Gastrocnemius medialis (tissue), 4 donors: ENCODE measurements around the gene SP6. TPM values are rescaled to one million over a fixed set of nuclear protein-coding genes. Genes with fewer than 3 reads are reported as not detected.

Experiments used
- ATAC-seq, 2 donors: fragments of 150-250 bp; one replicate each; pipeline ENCODE4 v1.9.1; 2016
- DNase-seq, 2 donors: peaks; one replicate each; pipeline ENCODE4 v3.0.0-alpha.2; 2019
- H3K27ac ChIP-seq, 4 donors: fragments of 200-600 bp; sonication (generic); 1 replicate in 1 of 4; 2 replicates in 3 of 4; pipeline ENCODE4 v1.5.1; 2016 to 2018; ENCODE audit warnings: mild to moderate bottlenecking in 2 of 4, moderate library complexity in 1 of 4
- H3K27me3 ChIP-seq, 3 donors: fragments of 200-600 bp; sonication (generic) in 2 of 3; 1 replicate in 1 of 3; 2 replicates in 2 of 3; pipeline versions ENCODE4 v1.5.1 to v1.6.0; 2016 to 2019; ENCODE audit warnings: mild to moderate bottlenecking in 1 of 3, moderate library complexity in 1 of 3
- H3K36me3 ChIP-seq, 2 donors: fragments of 200-600 bp; sonication (generic) in 1 of 2; one replicate each; pipeline ENCODE4 v1.5.1; 2017 to 2018
- H3K4me1 ChIP-seq, 2 donors: fragments of 200-600 bp; sonication (generic) in 1 of 2; one replicate each; pipeline ENCODE4 v1.5.1; 2016 to 2017; ENCODE audit warnings: mild to moderate bottlenecking in 2 of 2
- H3K4me3 ChIP-seq, 4 donors: fragments of 200-600 bp; sonication (generic) in 3 of 4; 1 replicate in 1 of 4; 2 replicates in 3 of 4; pipeline ENCODE4 v1.5.1; 2016 to 2019; ENCODE audit warnings: mild to moderate bottlenecking in 2 of 4
- H3K9me3 ChIP-seq, 3 donors: fragments of 200-600 bp; sonication (generic) in 2 of 3; 1 replicate in 1 of 3; 2 replicates in 2 of 3; pipeline ENCODE4 v1.5.1; 2016 to 2019
- POLR2A ChIP-seq, 2 donors: fragments of 450-650 bp; IDR thresholded peaks; one replicate each; pipeline ENCODE4 v1.6.1; 2017; ENCODE audit warnings: antibody characterized with exemption in 2 of 2, mild to moderate bottlenecking in 2 of 2, moderate library complexity in 2 of 2
- in situ Hi-C, 4 donors: fragments of 200-750 bp; cut with MboI; loops; one replicate each; pipeline versions ENCODE4 v1.15.0 to v1.8.0; 2017; ENCODE audit warnings: low sequenced_read_pairs in 4 of 4
- intact Hi-C: fragments of 100-400 bp; cut with DNase I; formaldehyde crosslinking; loops from one replicate; pipeline ENCODE4 v1.15.1; 2023; ENCODE audit warnings: low total_unique reads
- total RNA-seq, 4 donors: library from RNA; depleted of rRNA; stranded (reverse); fragments of >200 nt; gene quantifications; one replicate each; pipeline versions ENCODE4 v1.1.0 to v1.2.3, GENCODE V29; 2016
- TF ChIP-seq, protein P1 (sequence below), 5 experiments: fragments of 450-650 bp in 3 of 5; fragments of 200-600 bp in 2 of 5; sonication (generic) in 2 of 5; IDR thresholded peaks in 4 of 5; conservative IDR thresholded peaks in 1 of 5; 1 replicate in 4 of 5; 2 replicates in 1 of 5; pipeline ENCODE4 v1.5.1; 2016 to 2019; ENCODE audit warnings: antibody characterized with exemption in 5 of 5, mild to moderate bottlenecking in 3 of 5, moderate library complexity in 3 of 5

The SP6 gene
- total RNA-seq, 4 donors from 2014 or later: 0.16 TPM; not detected in 3

- TF ChIP-seq, protein P1, sequence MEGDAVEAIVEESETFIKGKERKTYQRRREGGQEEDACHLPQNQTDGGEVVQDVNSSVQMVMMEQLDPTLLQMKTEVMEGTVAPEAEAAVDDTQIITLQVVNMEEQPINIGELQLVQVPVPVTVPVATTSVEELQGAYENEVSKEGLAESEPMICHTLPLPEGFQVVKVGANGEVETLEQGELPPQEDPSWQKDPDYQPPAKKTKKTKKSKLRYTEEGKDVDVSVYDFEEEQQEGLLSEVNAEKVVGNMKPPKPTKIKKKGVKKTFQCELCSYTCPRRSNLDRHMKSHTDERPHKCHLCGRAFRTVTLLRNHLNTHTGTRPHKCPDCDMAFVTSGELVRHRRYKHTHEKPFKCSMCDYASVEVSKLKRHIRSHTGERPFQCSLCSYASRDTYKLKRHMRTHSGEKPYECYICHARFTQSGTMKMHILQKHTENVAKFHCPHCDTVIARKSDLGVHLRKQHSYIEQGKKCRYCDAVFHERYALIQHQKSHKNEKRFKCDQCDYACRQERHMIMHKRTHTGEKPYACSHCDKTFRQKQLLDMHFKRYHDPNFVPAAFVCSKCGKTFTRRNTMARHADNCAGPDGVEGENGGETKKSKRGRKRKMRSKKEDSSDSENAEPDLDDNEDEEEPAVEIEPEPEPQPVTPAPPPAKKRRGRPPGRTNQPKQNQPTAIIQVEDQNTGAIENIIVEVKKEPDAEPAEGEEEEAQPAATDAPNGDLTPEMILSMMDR (IDR thresholded peaks at IDR 0.05 in 4 of 5, conservative IDR thresholded peaks at IDR 0.05 in 1 of 5): no peak
- no peak for TF ChIP-seq POLR2A (IDR thresholded peaks at IDR 0.05)
- H3K36me3 ChIP-seq: peaks cover 0 to 11% of the 10 kb centered on the region in 2 donors
- no peak for DNase-seq
- ATAC-seq: no peak
- intact Hi-C loops (no loop called here), in situ Hi-C loops (loop anchor here in 1 of 4 donors (25.0 kb wide), 1 partner anchor 300 kb away; no protein-coding TSS in a partner anchor)
- no peak overlapping the region for H3K4me3 ChIP-seq
- peaks cover 10 to 13% of the 10 kb centered on the region in 2 donors for H3K4me1 ChIP-seq
- H3K9me3 ChIP-seq: no peaks in the 10 kb centered on the region
- no peaks in the 10 kb centered on the region for H3K27me3 ChIP-seq
- H3K27ac ChIP-seq: no peak overlapping the region
These were observed 13.4 kb downstream of the SP6 start for GRCh38 chr17:47837401-47838039.

- no peak for TF ChIP-seq POLR2A (IDR thresholded peaks at IDR 0.05)
- TF ChIP-seq, protein P1 (IDR thresholded peaks at IDR 0.05 in 4 of 5, conservative IDR thresholded peaks at IDR 0.05 in 1 of 5): no peak
- ATAC-seq (no peak), DNase-seq (no peak)
- Histone ChIP-seq H3K9me3 (no peaks in the 10 kb centered on the region), H3K4me1 (peaks cover 15 to 19% of the 10 kb centered on the region in 2 donors), H3K36me3 (peaks cover 0 to 11% of the 10 kb centered on the region in 2 donors), H3K4me3 (no peak overlapping the region), H3K27me3 (no peaks in the 10 kb centered on the region), H3K27ac (no peak overlapping the region)
- in situ Hi-C loops: loop anchor here in 1 of 4 donors (25.0 kb wide), 1 partner anchor 301 kb away; no protein-coding TSS in a partner anchor
- intact Hi-C loops: no loop called here
These were observed 14.4 kb downstream of the SP6 start for GRCh38 chr17:47836601-47837000.

DNA sequence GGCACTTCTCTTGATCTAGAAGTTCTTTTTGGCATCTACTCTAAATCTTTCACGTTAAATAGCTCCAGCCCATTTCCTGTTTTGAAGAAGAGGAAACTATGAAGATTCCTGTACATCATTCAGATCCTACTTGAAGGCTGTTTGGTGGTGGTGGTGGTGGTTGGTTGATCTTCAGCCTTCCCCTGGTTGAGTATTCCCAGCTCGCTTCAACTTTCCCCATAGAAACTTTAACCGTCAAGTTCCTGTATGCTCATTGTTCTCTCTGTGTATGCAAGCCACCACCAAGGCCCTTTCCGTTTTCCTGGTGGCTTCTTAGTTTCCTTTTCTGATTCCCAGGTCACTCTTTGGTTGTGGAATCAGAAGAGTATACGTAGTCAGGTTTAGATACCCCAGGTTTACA, 16.2 kb downstream of the SP6 start:
- H3K9me3 ChIP-seq: no peaks in the 10 kb centered on the region
- no peak overlapping the region for H3K4me3 ChIP-seq
- in situ Hi-C loops (loop anchor here in 1 of 4 donors (25.0 kb wide), 1 partner anchor 303 kb away; no protein-coding TSS in a partner anchor), intact Hi-C loops (no loop called here)
- peaks cover 0 to 11% of the 10 kb centered on the region in 2 donors for H3K36me3 ChIP-seq
- DNase-seq (no peak), ATAC-seq (no peak)
- no peaks in the 10 kb centered on the region for H3K27me3 ChIP-seq
- H3K4me1 ChIP-seq: peaks cover 15 to 21% of the 10 kb centered on the region in 2 donors
- H3K27ac ChIP-seq: peak overlapping the region in 2 of 4 donors; percentile 22 to 26
- TF ChIP-seq, protein P1 (IDR thresholded peaks at IDR 0.05 in 4 of 5, conservative IDR thresholded peaks at IDR 0.05 in 1 of 5): no peak
- no peak for TF ChIP-seq POLR2A (IDR thresholded peaks at IDR 0.05)

- H3K9me3 ChIP-seq: no peaks in the 10 kb centered on the region
- peaks cover 15 to 22% of the 10 kb centered on the region in 2 donors for H3K4me1 ChIP-seq
- ATAC-seq: no peak
- no peak for DNase-seq
- H3K27me3 ChIP-seq: no peaks in the 10 kb centered on the region
- peaks cover 0 to 21% of the 10 kb centered on the region in 2 donors for H3K36me3 ChIP-seq
- in situ Hi-C loops: loop anchor here in 1 of 4 donors (25.0 kb wide), 1 partner anchor 305 kb away; no protein-coding TSS in a partner anchor
- intact Hi-C loops: loop anchor here (1.0 to 2.0 kb wide), 3 partner anchors 63 to 214 kb away; partner anchors contain the start of gene CDK5RAP3
- TF ChIP-seq, protein P1 (IDR thresholded peaks at IDR 0.05 in 4 of 5, conservative IDR thresholded peaks at IDR 0.05 in 1 of 5): no peak
- TF ChIP-seq POLR2A (IDR thresholded peaks at IDR 0.05): no peak
- peak overlapping the region; percentile 77 to 92 (median 80) for H3K4me3 ChIP-seq
- H3K27ac ChIP-seq: peak overlapping the region; percentile 73 to 79 (median 76)
These were observed 19.0 kb downstream of the SP6 start for GRCh38 chr17:47831934-47832327.
